Fibroblast of lung (primary cell): ENCODE results near the gene STAC. TPM values are rescaled to one million over a fixed set of nuclear protein-coding genes. Genes with fewer than 3 reads are reported as not detected.

Experiments used
- DNase-seq, 2 donors: peaks; one replicate each; pipeline versions ENCODE4 v3.0.0 to v3.0.0-alpha.2; 2010; ENCODE audit warnings: low read depth in 2 of 2
- H2AFZ ChIP-seq: 2 replicates; pipeline ENCODE4 v1.5.1; 2012; ENCODE audit warnings: low read length, control low read depth, inconsistent platforms
- H3K27ac ChIP-seq: 2 replicates; pipeline ENCODE4 v1.5.1; 2011; ENCODE audit warnings: low read length, control low read depth; ENCODE audit not compliant: insufficient read depth
- H3K27me3 ChIP-seq: 2 replicates; pipeline ENCODE4 v1.5.1; 2011; ENCODE audit warnings: mild to moderate bottlenecking, low read length; ENCODE audit not compliant: control insufficient read depth, insufficient read depth
- H3K36me3 ChIP-seq: 2 replicates; pipeline ENCODE4 v1.5.1; 2011; ENCODE audit warnings: low read length; ENCODE audit not compliant: control insufficient read depth, insufficient read depth
- H3K4me1 ChIP-seq: 2 replicates; pipeline ENCODE4 v1.5.1; 2011; ENCODE audit warnings: low read length; ENCODE audit not compliant: control insufficient read depth, insufficient read depth; ENCODE audit errors: extremely low read depth
- H3K4me2 ChIP-seq: 2 replicates; pipeline ENCODE4 v1.5.1; 2011; ENCODE audit warnings: low read length, control low read depth; ENCODE audit not compliant: insufficient read depth; ENCODE audit errors: extremely low read depth
- H3K4me3 ChIP-seq, 4 experiments: fragments of 200-600 bp in 1 of 4; sonication (generic) in 1 of 4; replicated peaks in 1 of 4; 2 replicates each; pipeline ENCODE4 v1.5.1; 2011 to 2016; ENCODE audit warnings: low read length in 4 of 4, low read depth in 3 of 4, mild to moderate bottlenecking in 3 of 4, control low read depth in 2 of 4, inconsistent platforms in 1 of 4, mixed read lengths in 1 of 4; ENCODE audit not compliant: insufficient read depth in 1 of 4; ENCODE audit errors: control extremely low read depth in 1 of 4
- H3K79me2 ChIP-seq: 2 replicates; pipeline ENCODE4 v1.5.1; 2012; ENCODE audit warnings: mild to moderate bottlenecking, low read length, inconsistent platforms; ENCODE audit not compliant: control insufficient read depth, insufficient read depth
- H3K9ac ChIP-seq: 2 replicates; pipeline ENCODE4 v1.5.1; 2011; ENCODE audit warnings: mild to moderate bottlenecking, low read length, control low read depth; ENCODE audit not compliant: insufficient read depth
- H3K9me3 ChIP-seq: 2 replicates; pipeline ENCODE4 v1.5.1; 2012; ENCODE audit warnings: low read depth, low read length; ENCODE audit not compliant: control insufficient read depth, insufficient read depth
- H4K20me1 ChIP-seq: 2 replicates; pipeline ENCODE4 v1.5.1; 2011; ENCODE audit warnings: low read length; ENCODE audit not compliant: control insufficient read depth, insufficient read depth; ENCODE audit errors: extremely low read depth
- EZH2 ChIP-seq: IDR thresholded peaks from 2 replicates; pipeline ENCODE4 v1.5.1; 2012; ENCODE audit warnings: low read length, control low read depth, mild to moderate bottlenecking; ENCODE audit errors: missing control alignments
- polyA plus RNA-seq, 2 donors: library from polyadenylated mRNA; depleted of rRNA in 1 of 2; stranded (reverse) in 1 of 2; unstranded in 1 of 2; fragments of >200 nt; gene quantifications; 2 replicates each; pipeline ENCODE4 v1.2.1, GENCODE V29; 2011 to 2012; ENCODE audit warnings: missing spikeins in 1 of 2
- total RNA-seq: library from RNA; depleted of rRNA; stranded (reverse); fragments of >200 nt; gene quantifications from 2 replicates; pipeline ENCODE4 v1.2.1, GENCODE V29; 2014
- TF ChIP-seq, protein P1 (sequence below), 2 donors: IDR thresholded peaks in 1 of 2; conservative IDR thresholded peaks in 1 of 2; 1 replicate in 1 of 2; 2 replicates in 1 of 2; pipeline ENCODE4 v1.5.1; 2011 to 2012; ENCODE audit warnings: low read length in 2 of 2, control low read depth in 1 of 2, inconsistent platforms in 1 of 2, low read depth in 1 of 2, mild to moderate bottlenecking in 1 of 2

STAC gene
- total and polyA plus RNA-seq, 2 donors (not counting 1 experiment from before 2014, with no cell fraction given) = 6.8 to 7.4 TPM

- no peak overlapping the region for H3K9ac ChIP-seq
- H3K36me3 ChIP-seq = no peaks in the 10 kb centered on the region
- TF ChIP-seq, protein P1, sequence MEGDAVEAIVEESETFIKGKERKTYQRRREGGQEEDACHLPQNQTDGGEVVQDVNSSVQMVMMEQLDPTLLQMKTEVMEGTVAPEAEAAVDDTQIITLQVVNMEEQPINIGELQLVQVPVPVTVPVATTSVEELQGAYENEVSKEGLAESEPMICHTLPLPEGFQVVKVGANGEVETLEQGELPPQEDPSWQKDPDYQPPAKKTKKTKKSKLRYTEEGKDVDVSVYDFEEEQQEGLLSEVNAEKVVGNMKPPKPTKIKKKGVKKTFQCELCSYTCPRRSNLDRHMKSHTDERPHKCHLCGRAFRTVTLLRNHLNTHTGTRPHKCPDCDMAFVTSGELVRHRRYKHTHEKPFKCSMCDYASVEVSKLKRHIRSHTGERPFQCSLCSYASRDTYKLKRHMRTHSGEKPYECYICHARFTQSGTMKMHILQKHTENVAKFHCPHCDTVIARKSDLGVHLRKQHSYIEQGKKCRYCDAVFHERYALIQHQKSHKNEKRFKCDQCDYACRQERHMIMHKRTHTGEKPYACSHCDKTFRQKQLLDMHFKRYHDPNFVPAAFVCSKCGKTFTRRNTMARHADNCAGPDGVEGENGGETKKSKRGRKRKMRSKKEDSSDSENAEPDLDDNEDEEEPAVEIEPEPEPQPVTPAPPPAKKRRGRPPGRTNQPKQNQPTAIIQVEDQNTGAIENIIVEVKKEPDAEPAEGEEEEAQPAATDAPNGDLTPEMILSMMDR (conservative IDR thresholded peaks at IDR 0.05 in 1 of 2, IDR thresholded peaks at IDR 0.05 in 1 of 2; ENCODE audit: low read depth in 1 of 2, low read length in 2 of 2) = no peak
- no peak for TF ChIP-seq EZH2
- H3K4me2 ChIP-seq = no peak overlapping the region
- no peak for DNase-seq
- no peak overlapping the region for H2AFZ ChIP-seq
- H3K27me3 ChIP-seq = no peaks in the 10 kb centered on the region
- no peaks in the 10 kb centered on the region for H4K20me1 ChIP-seq
- no peak overlapping the region for H3K27ac ChIP-seq
- H3K4me1 ChIP-seq = no peaks in the 10 kb centered on the region
- H3K79me2 ChIP-seq = no peaks in the 10 kb centered on the region
- H3K9me3 ChIP-seq = no peaks in the 10 kb centered on the region
- no peak overlapping the region for H3K4me3 ChIP-seq
These were observed 76.5 kb downstream of the STAC start for GRCh38 chr3:36456784-36457183.

DNA sequence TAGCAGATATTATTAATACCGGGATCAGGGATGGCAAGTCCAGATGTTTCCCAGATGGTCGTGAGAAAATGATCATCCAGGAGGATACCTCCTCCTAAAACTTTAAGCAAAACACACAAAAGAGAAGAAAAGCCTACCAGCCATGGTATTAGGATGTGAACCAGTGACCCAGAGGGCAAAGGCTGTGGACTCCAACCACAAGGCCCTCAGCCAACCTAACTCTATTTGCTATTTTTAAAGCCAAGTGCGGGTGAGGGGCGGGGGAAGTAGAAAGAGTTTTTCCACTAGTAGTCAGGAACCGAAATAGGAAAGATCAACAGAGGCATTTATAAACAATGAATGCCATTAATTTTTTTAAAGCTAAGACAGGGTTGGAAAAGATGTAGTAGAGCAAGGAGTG is 77.4 kb downstream of the STAC start:
- no peaks in the 10 kb centered on the region for H4K20me1 ChIP-seq
- no peak for DNase-seq
- no peak overlapping the region for H3K4me2 ChIP-seq
- TF ChIP-seq EZH2 = no peak
- TF ChIP-seq, protein P1 (conservative IDR thresholded peaks at IDR 0.05 in 1 of 2, IDR thresholded peaks at IDR 0.05 in 1 of 2; ENCODE audit: low read depth in 1 of 2, low read length in 2 of 2) = no peak
- no peak overlapping the region for H3K27ac ChIP-seq
- H3K79me2 ChIP-seq = no peaks in the 10 kb centered on the region
- no peaks in the 10 kb centered on the region for H3K4me1 ChIP-seq
- H3K36me3 ChIP-seq = no peaks in the 10 kb centered on the region
- no peak overlapping the region for H3K9ac ChIP-seq
- H3K27me3 ChIP-seq = no peaks in the 10 kb centered on the region
- H2AFZ ChIP-seq = no peak overlapping the region
- no peaks in the 10 kb centered on the region for H3K9me3 ChIP-seq
- H3K4me3 ChIP-seq = no peak overlapping the region

- Histone ChIP-seq H3K4me3 (no peak overlapping the region), H3K4me1 (no peaks in the 10 kb centered on the region), H2AFZ (no peak overlapping the region), H3K9me3 (no peaks in the 10 kb centered on the region), H3K79me2 (no peaks in the 10 kb centered on the region), H3K27me3 (no peaks in the 10 kb centered on the region), H3K4me2 (no peak overlapping the region), H4K20me1 (no peaks in the 10 kb centered on the region), H3K36me3 (no peaks in the 10 kb centered on the region), H3K27ac (no peak overlapping the region), H3K9ac (no peak overlapping the region)
- TF ChIP-seq, protein P1 (conservative IDR thresholded peaks at IDR 0.05 in 1 of 2, IDR thresholded peaks at IDR 0.05 in 1 of 2; ENCODE audit: low read depth in 1 of 2, low read length in 2 of 2) = no peak
- TF ChIP-seq EZH2 = no peak
- DNase-seq = no peak
These were observed 78.9 kb downstream of the STAC start for GRCh38 chr3:36459177-36459576.
